Dendritic cell treated with granulocyte-macrophage colony-stimulating factor and Interleukin-4, amounts not matched to agents 40 ng/mL and 50 ng/mL, for 4 days (primary cell): ENCODE data around the gene CHID1.

Experiments used
- H3K27ac Mint-ChIP-seq: one replicate; pipeline ENCODE4 v1.8.0; 2022; ENCODE audit warnings: mild to moderate bottlenecking, mixed read lengths
- H3K27me3 Mint-ChIP-seq: one replicate; pipeline ENCODE4 v1.8.0; 2022; ENCODE audit warnings: mild to moderate bottlenecking, mixed read lengths
- H3K36me3 Mint-ChIP-seq: one replicate; pipeline ENCODE4 v1.8.0; 2022; ENCODE audit warnings: low read depth, mixed read lengths
- H3K4me1 Mint-ChIP-seq: one replicate; pipeline ENCODE4 v1.8.0; 2022; ENCODE audit warnings: low read depth, mixed read lengths
- H3K4me3 Mint-ChIP-seq: one replicate; pipeline ENCODE4 v1.8.0; 2022; ENCODE audit warnings: mild to moderate bottlenecking, moderate library complexity, mixed read lengths
- H3K9me3 Mint-ChIP-seq: one replicate; pipeline ENCODE4 v1.8.0; 2022; ENCODE audit warnings: mixed read lengths
- intact Hi-C: fragments of 100-400 bp; cut with micrococcal nuclease; formaldehyde crosslinking; loops from one replicate; pipeline ENCODE4 v1.15.0; 2022

Gene CHID1

GRCh38 chr11:828506-829175, 82.0 kb downstream of the CHID1 start:
- H3K9me3 Mint-ChIP-seq, result no peaks in the 10 kb centered on the region
- H3K4me1 Mint-ChIP-seq, result peaks cover 56% of the 10 kb centered on the region
- intact Hi-C loops, result no loop called here
- H3K27me3 Mint-ChIP-seq, result peaks cover 63% of the 10 kb centered on the region
- peaks cover 20% of the 10 kb centered on the region for H3K36me3 Mint-ChIP-seq
- peak overlapping the region; percentile 74 for H3K4me3 Mint-ChIP-seq
- H3K27ac Mint-ChIP-seq, result peak overlapping the region; percentile 42

GRCh38 chr11:827897-828192, 82.8 kb downstream of the CHID1 start, which contains the start of gene CRACR2B:
Gene CRACR2B, plus strand, starts transcription at chr11:827919. Its CDS starts 689 bp downstream, at chr11:828608.
- Mint-ChIP-seq H3K27ac (peak within 1 kb of the TSS; percentile 42), H3K27me3 (peaks cover 63% of the 10 kb centered on the region), H3K4me1 (peaks cover 55% of the 10 kb centered on the region), H3K36me3 (peaks cover 28% of the 10 kb centered on the region), H3K9me3 (no peaks in the 10 kb centered on the region), H3K4me3 (peak within 1 kb of the TSS; percentile 74)
- intact Hi-C loops, result no loop called here

- H3K36me3 Mint-ChIP-seq, result peaks cover 34% of the 10 kb centered on the region
- H3K4me1 Mint-ChIP-seq, result peaks cover 57% of the 10 kb centered on the region
- peaks cover 61% of the 10 kb centered on the region for H3K27me3 Mint-ChIP-seq
- no peaks in the 10 kb centered on the region for H3K9me3 Mint-ChIP-seq
- intact Hi-C loops, result no loop called here
- H3K27ac Mint-ChIP-seq, result peak overlapping the region; percentile 42
- peak overlapping the region; percentile 64 for H3K4me3 Mint-ChIP-seq
Observed at GRCh38 chr11:827146-827896, 83.3 kb downstream of the CHID1 start.

- H3K9me3 Mint-ChIP-seq, result no peaks in the 10 kb centered on the region
- H3K4me3 Mint-ChIP-seq, result peak overlapping the region; percentile 39
- H3K4me1 Mint-ChIP-seq, result peaks cover 57% of the 10 kb centered on the region
- intact Hi-C loops, result no loop called here
- peaks cover 56% of the 10 kb centered on the region for H3K27me3 Mint-ChIP-seq
- H3K36me3 Mint-ChIP-seq, result peaks cover 39% of the 10 kb centered on the region
- no peak overlapping the region for H3K27ac Mint-ChIP-seq
Observed at GRCh38 chr11:826836-827145, 83.8 kb downstream of the CHID1 start.

GRCh38 chr11:826227-826621, 84.4 kb downstream of the CHID1 start:
- Mint-ChIP-seq H3K9me3 (no peaks in the 10 kb centered on the region), H3K4me3 (no peak overlapping the region), H3K4me1 (peaks cover 57% of the 10 kb centered on the region), H3K36me3 (peaks cover 40% of the 10 kb centered on the region), H3K27me3 (peaks cover 50% of the 10 kb centered on the region), H3K27ac (no peak overlapping the region)
- intact Hi-C loops, result no loop called here

- H3K27me3 Mint-ChIP-seq, result peaks cover 45% of the 10 kb centered on the region
- H3K36me3 Mint-ChIP-seq, result peaks cover 46% of the 10 kb centered on the region
- no peak overlapping the region for H3K27ac Mint-ChIP-seq
- intact Hi-C loops, result no loop called here
- no peak overlapping the region for H3K4me3 Mint-ChIP-seq
- H3K9me3 Mint-ChIP-seq, result no peaks in the 10 kb centered on the region
- peaks cover 57% of the 10 kb centered on the region for H3K4me1 Mint-ChIP-seq
Observed at GRCh38 chr11:825366-826226, 85.0 kb downstream of the CHID1 start.

GRCh38 chr11:824942-825341, 85.7 kb downstream of the CHID1 start:
- Mint-ChIP-seq H3K9me3 (no peaks in the 10 kb centered on the region), H3K4me3 (no peak overlapping the region), H3K4me1 (peaks cover 52% of the 10 kb centered on the region), H3K27me3 (peaks cover 38% of the 10 kb centered on the region), H3K27ac (no peak overlapping the region), H3K36me3 (peaks cover 52% of the 10 kb centered on the region)
- intact Hi-C loops, result no loop called here

GRCh38 chr11:824292-824880, 86.2 kb downstream of the CHID1 start:
- H3K36me3 Mint-ChIP-seq, result peaks cover 55% of the 10 kb centered on the region
- no peak overlapping the region for H3K4me3 Mint-ChIP-seq
- H3K27ac Mint-ChIP-seq, result no peak overlapping the region
- intact Hi-C loops, result no loop called here
- H3K9me3 Mint-ChIP-seq, result no peaks in the 10 kb centered on the region
- H3K27me3 Mint-ChIP-seq, result peaks cover 32% of the 10 kb centered on the region
- H3K4me1 Mint-ChIP-seq, result peaks cover 46% of the 10 kb centered on the region

GRCh38 chr11:823441-824291, 86.9 kb downstream of the CHID1 start:
- Mint-ChIP-seq H3K4me1 (peaks cover 41% of the 10 kb centered on the region), H3K27ac (no peak overlapping the region), H3K4me3 (no peak overlapping the region), H3K36me3 (peaks cover 55% of the 10 kb centered on the region), H3K9me3 (no peaks in the 10 kb centered on the region), H3K27me3 (peaks cover 25% of the 10 kb centered on the region)
- intact Hi-C loops, result no loop called here

GRCh38 chr11:821512-822371, 88.9 kb downstream of the CHID1 start:
- Mint-ChIP-seq H3K4me3 (peak overlapping the region; percentile 88), H3K36me3 (peaks cover 55% of the 10 kb centered on the region), H3K27me3 (peaks cover 17% of the 10 kb centered on the region), H3K27ac (peak overlapping the region; percentile 87), H3K4me1 (peaks cover 30% of the 10 kb centered on the region), H3K9me3 (no peaks in the 10 kb centered on the region)
- intact Hi-C loops, result no loop called here

GRCh38 chr11:820655-821511, 89.7 kb downstream of the CHID1 start:
- H3K27ac Mint-ChIP-seq, result peak overlapping the region; percentile 87
- no peaks in the 10 kb centered on the region for H3K9me3 Mint-ChIP-seq
- intact Hi-C loops, result no loop called here

More at GRCh38 chr11:820655-821511, 89.7 kb downstream of the CHID1 start:
- Mint-ChIP-seq H3K27me3 (peaks cover 14% of the 10 kb centered on the region), H3K4me1 (peaks cover 30% of the 10 kb centered on the region), H3K4me3 (peak overlapping the region; percentile 88), H3K36me3 (peaks cover 55% of the 10 kb centered on the region)
